Natural killer cell treated with Interleukin-12 subunit alpha and Interleukin-12 subunit beta and Interleukin-15 and Interleukin-18, amount 100 ng/mL, for 72 hours (primary cell): Measurements from ENCODE around the gene PCSK4. TPM values are rescaled to one million over a fixed set of nuclear protein-coding genes. Genes with fewer than 3 reads are reported as not detected.
"Not testable (repeated sequence)": the region's sequence is repeated elsewhere in the genome, so short reads cannot be mapped to it uniquely, and the experiment has no call there.

Source experiments
- ATAC-seq, 2 donors: fragments of 150-1000 bp; cut with Tn5 transposase in 1 of 2; sonication (Bioruptor Pico), chemical (Tn5 transposase) in 1 of 2; 2 replicates each; pipeline ENCODE4 v1.10.0; 2021
- DNase-seq: peaks from one replicate; pipeline ENCODE4 v3.0.0; 2022; ENCODE audit warnings: low spot score
- H3K27ac Mint-ChIP-seq, 2 donors: 1 replicate in 1 of 2; 2 replicates in 1 of 2; pipeline ENCODE4 v1.8.0; 2022; ENCODE audit warnings: mixed read lengths in 2 of 2, mild to moderate bottlenecking in 1 of 2, moderate library complexity in 1 of 2
- H3K27me3 Mint-ChIP-seq, 2 donors: 1 replicate in 1 of 2; 2 replicates in 1 of 2; pipeline ENCODE4 v1.8.0; 2022; ENCODE audit warnings: mixed read lengths in 2 of 2
- H3K36me3 Mint-ChIP-seq: one replicate; pipeline ENCODE4 v1.8.0; 2022; ENCODE audit warnings: mixed read lengths
- H3K4me1 Mint-ChIP-seq, 2 donors: 1 replicate in 1 of 2; 2 replicates in 1 of 2; pipeline ENCODE4 v1.8.0; 2022; ENCODE audit warnings: low read depth in 2 of 2, mixed read lengths in 2 of 2, mild to moderate bottlenecking in 1 of 2
- H3K4me3 Mint-ChIP-seq: one replicate; pipeline ENCODE4 v1.8.0; 2022; ENCODE audit warnings: mixed read lengths
- H3K9me3 Mint-ChIP-seq: 2 replicates; pipeline ENCODE4 v1.8.0; 2022; ENCODE audit warnings: mixed read lengths
- total RNA-seq, 2 donors: library from RNA; stranded (reverse); gene quantifications; one replicate each; pipeline ENCODE4 v1.2.3, GENCODE V29; 2022

The PCSK4 gene
- total RNA-seq, 2 donors from 2014 or later: 1.2 to 2.3 TPM

- H3K36me3 Mint-ChIP-seq: no peaks in the 10 kb centered on the region
- no peak overlapping the region for H3K27ac Mint-ChIP-seq
- H3K27me3 Mint-ChIP-seq: peaks cover 24 to 30% of the 10 kb centered on the region in 2 donors
- H3K4me1 Mint-ChIP-seq: peaks cover 5 to 18% of the 10 kb centered on the region in 2 donors
- H3K4me3 Mint-ChIP-seq: no peak overlapping the region
- DNase-seq (no peak), ATAC-seq (no peak)
- H3K9me3 Mint-ChIP-seq: no peaks in the 10 kb centered on the region
Measured at GRCh38 chr19:1447944-1448343, 42.2 kb downstream of the PCSK4 start.

- DNase-seq (no peak), ATAC-seq (no peak)
- H3K4me1 Mint-ChIP-seq: peaks cover 5 to 18% of the 10 kb centered on the region in 2 donors
- no peaks in the 10 kb centered on the region for H3K36me3 Mint-ChIP-seq
- H3K27ac Mint-ChIP-seq: no peak overlapping the region
- H3K27me3 Mint-ChIP-seq: peaks cover 24 to 30% of the 10 kb centered on the region in 2 donors
- no peaks in the 10 kb centered on the region for H3K9me3 Mint-ChIP-seq
- no peak overlapping the region for H3K4me3 Mint-ChIP-seq
Measured at GRCh38 chr19:1447504-1447903, 42.6 kb downstream of the PCSK4 start.

- no peak overlapping the region for H3K4me3 Mint-ChIP-seq
- peaks cover 22 to 30% of the 10 kb centered on the region in 2 donors for H3K27me3 Mint-ChIP-seq
- ATAC-seq: no peak
- no peak overlapping the region for H3K27ac Mint-ChIP-seq
- H3K9me3 Mint-ChIP-seq: no peaks in the 10 kb centered on the region
- no peak for DNase-seq
- peaks cover 10 to 19% of the 10 kb centered on the region in 2 donors for H3K4me1 Mint-ChIP-seq
- no peaks in the 10 kb centered on the region for H3K36me3 Mint-ChIP-seq
Measured at GRCh38 chr19:1446713-1447481, 43.3 kb downstream of the PCSK4 start.

- Mint-ChIP-seq H3K27ac (no peak overlapping the region), H3K9me3 (no peaks in the 10 kb centered on the region), H3K36me3 (no peaks in the 10 kb centered on the region), H3K4me3 (no peak overlapping the region), H3K27me3 (peaks cover 22 to 28% of the 10 kb centered on the region in 2 donors), H3K4me1 (peaks cover 13 to 21% of the 10 kb centered on the region in 2 donors)
- no peak for DNase-seq
- ATAC-seq: no peak
Measured at GRCh38 chr19:1445932-1446712, 44.0 kb downstream of the PCSK4 start.

GRCh38 chr19:1445185-1445931 is 44.8 kb downstream of the PCSK4 start:
- Mint-ChIP-seq H3K9me3 (no peaks in the 10 kb centered on the region), H3K4me1 (peaks cover 13 to 22% of the 10 kb centered on the region in 2 donors), H3K27ac (peak overlapping the region; percentile 43 to 66), H3K4me3 (peak overlapping the region; percentile 76), H3K36me3 (no peaks in the 10 kb centered on the region), H3K27me3 (peaks cover 16 to 20% of the 10 kb centered on the region in 2 donors)
- DNase-seq (peak; percentile 89), ATAC-seq (peak; percentile 94)

- no peaks in the 10 kb centered on the region for H3K9me3 Mint-ChIP-seq
- no peaks in the 10 kb centered on the region for H3K36me3 Mint-ChIP-seq
- H3K4me3 Mint-ChIP-seq: peak overlapping the region; percentile 10
- DNase-seq: no peak
- ATAC-seq: no peak
- H3K27me3 Mint-ChIP-seq: no peaks in the 10 kb centered on the region
- peaks cover 13 to 28% of the 10 kb centered on the region in 2 donors for H3K4me1 Mint-ChIP-seq
- peak overlapping the region; percentile 53 to 54 for H3K27ac Mint-ChIP-seq
Measured at GRCh38 chr19:1441677-1442438, 48.3 kb downstream of the PCSK4 start.

GRCh38 chr19:1441022-1441426 is 49.1 kb downstream of the PCSK4 start:
- no peak for DNase-seq
- H3K4me1 Mint-ChIP-seq: peaks cover 13 to 28% of the 10 kb centered on the region in 2 donors
- H3K27ac Mint-ChIP-seq: peak overlapping the region; percentile 53 to 98
- no peaks in the 10 kb centered on the region for H3K9me3 Mint-ChIP-seq
- H3K4me3 Mint-ChIP-seq: peak overlapping the region; percentile 91
- ATAC-seq: no peak
- no peaks in the 10 kb centered on the region for H3K27me3 Mint-ChIP-seq
- no peaks in the 10 kb centered on the region for H3K36me3 Mint-ChIP-seq

- H3K9me3 Mint-ChIP-seq: no peaks in the 10 kb centered on the region
- H3K27ac Mint-ChIP-seq: peak overlapping the region; percentile 53 to 98
- peak overlapping the region; percentile 91 for H3K4me3 Mint-ChIP-seq
- no peaks in the 10 kb centered on the region for H3K36me3 Mint-ChIP-seq
- no peaks in the 10 kb centered on the region for H3K27me3 Mint-ChIP-seq
- ATAC-seq: no peak
- DNase-seq: no peak
- H3K4me1 Mint-ChIP-seq: peaks cover 13 to 28% of the 10 kb centered on the region in 2 donors
Measured at GRCh38 chr19:1440418-1440801, 49.7 kb downstream of the PCSK4 start.

GRCh38 chr19:1439525-1440417 is 50.4 kb downstream of the PCSK4 start:
- H3K9me3 Mint-ChIP-seq, DNase-seq, ATAC-seq, H3K27me3 Mint-ChIP-seq, H3K36me3 Mint-ChIP-seq: not testable (repeated sequence)
- Mint-ChIP-seq H3K4me1 (peaks cover 10 to 25% of the 10 kb centered on the region in 2 donors), H3K27ac (peak overlapping the region; percentile 95 to 98), H3K4me3 (peak overlapping the region; percentile 91)

GRCh38 chr19:1438933-1439354 is 51.2 kb downstream of the PCSK4 start:
- Mint-ChIP-seq H3K27me3 (no peaks in the 10 kb centered on the region), H3K27ac (peak overlapping the region; percentile 95 to 98), H3K4me3 (peak overlapping the region; percentile 91), H3K9me3 (no peaks in the 10 kb centered on the region), H3K36me3 (no peaks in the 10 kb centered on the region), H3K4me1 (peaks cover 8 to 22% of the 10 kb centered on the region in 2 donors)
- no peak for ATAC-seq
- no peak for DNase-seq

GRCh38 chr19:1438035-1438932 is 51.9 kb downstream of the PCSK4 start, which contains the start of gene RPS15:
TSS of gene RPS15 (plus strand) at chr19:1438396. CDS start at chr19:1438426, 30 bp downstream.
- Mint-ChIP-seq H3K27ac (peak within 1 kb of the TSS; percentile 95 to 98), H3K9me3 (no peaks in the 10 kb centered on the region), H3K4me1 (peaks cover 8 to 22% of the 10 kb centered on the region in 2 donors), H3K36me3 (no peaks in the 10 kb centered on the region), H3K4me3 (peak within 1 kb of the TSS; percentile 91), H3K27me3 (no peaks in the 10 kb centered on the region)
- DNase-seq: peak; percentile 96
- peak; percentile 92 to 94 for ATAC-seq
